GM12878 (cell line): ENCODE results near the gene CLASP2. TPM values are rescaled to one million over a fixed set of nuclear protein-coding genes. Genes with fewer than 3 reads are reported as not detected.

Experiments used
- ATAC-seq: fragments of 200-7000 bp; cut with Tn5 transposase; 3 replicates; pipeline ENCODE4 v1.9.1; 2020; ENCODE audit warnings: mild to moderate bottlenecking, moderate library complexity
- BruUV-seq: library from RNA; stranded (reverse); fragments of 400-500 nt; replicated peaks from 2 replicates; lab custom pipeline; 2021; lab: Mats Ljungman, UMichigan
- CTCF ChIA-PET: fragments of 300-600 bp; sonication (Branson Sonifier 250); formaldehyde crosslinking; extraction: SDS; loops from one replicate; lab custom pipeline; 2021; ENCODE audit warnings: inconsistent platforms; lab: Yijun Ruan, JAX
- POLR2A ChIA-PET: fragments of 350-600 bp; formaldehyde crosslinking; extraction: SDS; loops from one replicate; lab custom pipeline; 2021; ENCODE audit warnings: inconsistent platforms; lab: Charles Lee
- RAD21 ChIA-PET: fragments of 300-600 bp; sonication (Branson Sonifier 250); formaldehyde crosslinking; loops from one replicate; lab custom pipeline; 2023; ENCODE audit warnings: antibody characterized with exemption; ENCODE audit not compliant: unreplicated experiment; lab: Charles Lee
- SMC1A ChIA-PET: fragments of 300-600 bp; sonication (Branson Sonifier 250); formaldehyde crosslinking; loops from one replicate; lab custom pipeline; 2023; ENCODE audit not compliant: unreplicated experiment, uncharacterized antibody; lab: Charles Lee
- DNase-seq: peaks from one replicate; pipeline ENCODE4 v3.0.0-alpha.2; 2011; ENCODE audit warnings: low read depth, low spot score
- FAIRE-seq: peaks from 3 replicates; lab custom pipeline; 2011; peaks lifted over from hg19 to GRCh38; lab: Jason Lieb, UNC
- H2AFZ ChIP-seq: 2 replicates; pipeline ENCODE4 v1.6.0; 2011; ENCODE audit warnings: low read depth, low read length, control low read depth; ENCODE audit not compliant: control insufficient read depth
- H3K27ac ChIP-seq: 2 replicates; pipeline ENCODE4 v1.5.1; 2011; ENCODE audit warnings: control low read depth; ENCODE audit not compliant: control insufficient read depth, insufficient read depth
- H3K27me3 ChIP-seq, 2 experiments: replicated peaks in 1 of 2; 2 replicates each; pipeline versions ENCODE4 v1.6.0 to v1.6.1; 2011; ENCODE audit warnings: low read length in 1 of 2; ENCODE audit not compliant: control insufficient read depth in 2 of 2, insufficient read depth in 2 of 2
- H3K36me3 ChIP-seq, 2 experiments: 2 replicates each; pipeline ENCODE4 v1.5.1; 2011; ENCODE audit warnings: low read length in 1 of 2; ENCODE audit not compliant: control insufficient read depth in 2 of 2, insufficient read depth in 2 of 2
- H3K4me1 ChIP-seq: 2 replicates; pipeline ENCODE4 v1.6.1; 2011; ENCODE audit warnings: mild to moderate bottlenecking, low read length, moderate library complexity, mixed read lengths; ENCODE audit not compliant: control insufficient read depth, insufficient read depth
- H3K4me2 ChIP-seq: 2 replicates; pipeline ENCODE4 v1.6.0; 2011; ENCODE audit warnings: control low read depth; ENCODE audit not compliant: control insufficient read depth, insufficient read depth
- H3K4me3 ChIP-seq: fragments of 200-600 bp; sonication (generic); 2 replicates; pipeline ENCODE4 v1.5.1; 2016
- H3K79me2 ChIP-seq: 2 replicates; pipeline ENCODE4 v1.6.0; 2011; ENCODE audit warnings: low read length; ENCODE audit not compliant: control insufficient read depth, insufficient read depth
- H3K9ac ChIP-seq: 2 replicates; pipeline ENCODE4 v1.8.0; 2011; ENCODE audit warnings: low read length, control low read depth, mixed read lengths; ENCODE audit not compliant: control insufficient read depth, insufficient read depth
- H3K9me3 ChIP-seq: replicated peaks from 3 replicates; pipeline ENCODE4 v1.5.1; 2011; ENCODE audit warnings: mild to moderate bottlenecking, low read length; ENCODE audit not compliant: control insufficient read depth, insufficient read depth
- H4K20me1 ChIP-seq: 2 replicates; pipeline ENCODE4 v1.6.0; 2011; ENCODE audit not compliant: control insufficient read depth, insufficient read depth
- CBX3 ChIP-seq: fragments of 200-600 bp; sonication (generic); IDR thresholded peaks from 2 replicates; pipeline ENCODE4 v1.6.1; 2016; ENCODE audit warnings: low read depth, borderline replicate concordance
- CHD4 ChIP-seq: fragments of 200-600 bp; sonication (generic); IDR thresholded peaks from 2 replicates; pipeline ENCODE4 v1.6.1; 2016; ENCODE audit warnings: mild to moderate bottlenecking
- FOXM1 ChIP-seq: IDR thresholded peaks from 2 replicates; pipeline ENCODE4 v1.6.1; 2012; ENCODE audit warnings: low read depth, mild to moderate bottlenecking, inconsistent platforms, low read length, moderate library complexity
- HDAC2 ChIP-seq: fragments of 200-600 bp; sonication (generic); IDR thresholded peaks from 2 replicates; pipeline ENCODE4 v1.6.1; 2017
- KLF5 ChIP-seq: fragments of 450-650 bp; IDR thresholded peaks from 2 replicates; pipeline ENCODE4 v1.6.1; 2014; ENCODE audit warnings: mild to moderate bottlenecking; ENCODE audit not compliant: partially characterized antibody
- MEF2A ChIP-seq: IDR thresholded peaks from 2 replicates; pipeline ENCODE4 v1.6.1; 2011; ENCODE audit warnings: low read depth, mild to moderate bottlenecking, low read length, moderate library complexity; ENCODE audit not compliant: insufficient read depth
- PAX8 ChIP-seq: fragments of 450-650 bp; IDR thresholded peaks from 2 replicates; pipeline ENCODE4 v1.6.1; 2017; ENCODE audit warnings: mild to moderate bottlenecking, moderate library complexity
- POLR2AphosphoS2 ChIP-seq: IDR thresholded peaks from 2 replicates; pipeline ENCODE4 v1.6.1; 2011; ENCODE audit warnings: low read depth, mild to moderate bottlenecking, low read length, improper control_type of control experiment, moderate library complexity
- RAD21 ChIP-seq: IDR thresholded peaks from 2 replicates; pipeline ENCODE4 v1.6.1; 2011; ENCODE audit warnings: mild to moderate bottlenecking, low read depth, low read length, moderate library complexity; ENCODE audit not compliant: insufficient read depth
- ZBED1 ChIP-seq: IDR thresholded peaks from 2 replicates; pipeline ENCODE4 v1.6.1; 2016; ENCODE audit warnings: borderline replicate concordance
- WGBS: methylation state at CpG from one replicate; pipeline ENCODE4 v1.1.6; 2016; ENCODE audit warnings: low lambda C conversion rate; ENCODE audit not compliant: insufficient replicate concordance, insufficient coverage; ENCODE audit errors: missing lambda C conversion rate; 5-methylcytosine and 5-hydroxymethylcytosine counted together
- in situ Hi-C: fragments of 300-500 bp; cut with MboI; formaldehyde crosslinking; loops from 9 replicates; pipeline ENCODE4 v1.14.3; 2018; ENCODE audit warnings: mixed read lengths
- intact Hi-C: fragments of 100-400 bp; cut with micrococcal nuclease; formaldehyde crosslinking; loops from one replicate; pipeline ENCODE4 v1.14.2; 2022; ENCODE audit not compliant: unreplicated experiment
- polyA plus RNA-seq, 11 experiments: library from polyadenylated mRNA; depleted of rRNA in 4 of 11; unstranded in 6 of 11; stranded (reverse) in 5 of 11; fragments of >200 nt; fragmentation: Nextera tagmentation in 4 of 11; fragmentation: Illumina TruSeq in 1 of 11; extraction: Ambion mirVana in 4 of 11; extraction: Trizol in 1 of 11; gene quantifications; 1 replicate in 1 of 11; 2 replicates in 10 of 11; pipeline versions ENCODE4 v1.2.1 to v1.2.3, GENCODE V29; 2011 to 2016; ENCODE audit warnings: inconsistent platforms in 2 of 11, missing spikeins in 2 of 11, low read depth in 1 of 11
- total RNA-seq, 4 experiments: library from RNA; depleted of rRNA in 3 of 4; stranded (reverse); fragments of >200 nt in 3 of 4; fragmentation: Illumina TruSeq in 1 of 4; extraction: Trizol in 1 of 4; gene quantifications; 2 replicates each; pipeline versions ENCODE4 v1.2.1 to v1.2.3, GENCODE V29; 2013 to 2021
- TF ChIP-seq, protein P1 (sequence below): fragments of 450-650 bp; formaldehyde crosslinking; IDR thresholded peaks from 2 replicates; pipeline ENCODE4 v1.4.0; 2022; ENCODE audit warnings: mild to moderate bottlenecking, moderate library complexity
- TF ChIP-seq, protein P2 (sequence below): fragments of 450-650 bp; IDR thresholded peaks from 2 replicates; pipeline ENCODE4 v1.6.1; 2017; ENCODE audit warnings: mild to moderate bottlenecking, low read depth, inconsistent platforms; ENCODE audit not compliant: poor library complexity, severe bottlenecking
- TF ChIP-seq, protein P3 (sequence below): fragments of 450-650 bp; IDR thresholded peaks from 2 replicates; pipeline ENCODE4 v1.6.1; 2017; ENCODE audit warnings: low read depth, mild to moderate bottlenecking, moderate library complexity
- TF ChIP-seq, protein P4 (sequence below): IDR thresholded peaks from 2 replicates; pipeline ENCODE4 v1.6.1; 2012; ENCODE audit warnings: low read depth, low read length, improper control_type of control experiment

Gene CLASP2
- total and polyA plus RNA-seq, 10 of the 15 experiments (the other 5 are each of a cell fraction or from before 2014, with no cell fraction given) = 4.0 to 38.3 (median 26.8) TPM

DNA sequence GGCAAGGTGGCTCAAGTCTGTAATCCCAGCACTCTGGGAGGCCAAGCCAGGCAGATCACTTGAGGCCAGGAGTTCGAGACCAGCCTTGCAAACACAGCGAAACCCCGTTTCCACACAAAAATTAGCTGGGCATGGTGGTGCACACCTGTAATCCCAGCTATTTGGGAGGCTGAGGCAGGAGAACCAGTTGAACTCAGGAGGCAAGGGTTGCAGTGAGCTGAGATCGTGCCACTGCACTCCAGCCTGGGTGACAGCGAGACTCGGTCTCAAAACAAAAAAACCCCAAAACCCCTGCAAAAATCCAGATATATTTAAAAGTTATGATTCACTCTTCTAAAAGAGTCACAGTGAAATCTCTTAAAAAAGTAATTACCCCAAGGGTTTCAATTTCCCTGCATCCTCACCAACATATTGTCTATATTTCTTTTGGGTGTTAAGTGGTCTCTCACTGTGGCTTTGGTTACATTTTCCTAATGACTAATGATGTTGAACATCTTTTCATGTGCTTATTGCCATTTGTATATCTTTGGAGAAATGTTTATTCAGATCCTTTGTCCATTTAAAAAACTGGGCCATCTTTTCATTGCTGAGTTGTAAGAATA is 204.7 kb downstream of the CLASP2 start:
- WGBS = 87% methylated on average over 6 of the region's 6 CpGs
- no peak for ATAC-seq
- Histone ChIP-seq H3K9me3 (no peaks in the 10 kb centered on the region), H3K36me3 (no peaks in the 10 kb centered on the region; a peak in 1 of 4 replicates), H3K79me2 (no peaks in the 10 kb centered on the region), H3K4me2 (no peak overlapping the region), H3K4me3 (no peak overlapping the region), H4K20me1 (no peaks in the 10 kb centered on the region), H3K27me3 (no peaks in the 10 kb centered on the region), H3K9ac (no peak overlapping the region), H2AFZ (no peak overlapping the region), H3K4me1 (no peaks in the 10 kb centered on the region), H3K27ac (no peak overlapping the region)
- BruUV-seq = no TSS peak
- DNase-seq = no peak
- SMC1A ChIA-PET = interaction anchor here (1.2 kb wide), 1 partner anchor 32 kb away, joined by 3 read pairs; no protein-coding TSS in a partner anchor
- intact Hi-C loops = no loop called here
- FAIRE-seq = no peak
- in situ Hi-C loops = no loop called here
- POLR2A ChIA-PET = no interaction called here
- CTCF ChIA-PET = no interaction called here
- RAD21 ChIA-PET = no interaction called here
- TF ChIP-seq RAD21 (no peak), KLF5 (no peak), FOXM1 (no peak), CBX3 (no peak), PAX8 (no peak), POLR2AphosphoS2 (no peak), MEF2A (no peak), HDAC2 (no peak), ZBED1 (no peak), CHD4 (no peak)
- TF ChIP-seq, protein P1, sequence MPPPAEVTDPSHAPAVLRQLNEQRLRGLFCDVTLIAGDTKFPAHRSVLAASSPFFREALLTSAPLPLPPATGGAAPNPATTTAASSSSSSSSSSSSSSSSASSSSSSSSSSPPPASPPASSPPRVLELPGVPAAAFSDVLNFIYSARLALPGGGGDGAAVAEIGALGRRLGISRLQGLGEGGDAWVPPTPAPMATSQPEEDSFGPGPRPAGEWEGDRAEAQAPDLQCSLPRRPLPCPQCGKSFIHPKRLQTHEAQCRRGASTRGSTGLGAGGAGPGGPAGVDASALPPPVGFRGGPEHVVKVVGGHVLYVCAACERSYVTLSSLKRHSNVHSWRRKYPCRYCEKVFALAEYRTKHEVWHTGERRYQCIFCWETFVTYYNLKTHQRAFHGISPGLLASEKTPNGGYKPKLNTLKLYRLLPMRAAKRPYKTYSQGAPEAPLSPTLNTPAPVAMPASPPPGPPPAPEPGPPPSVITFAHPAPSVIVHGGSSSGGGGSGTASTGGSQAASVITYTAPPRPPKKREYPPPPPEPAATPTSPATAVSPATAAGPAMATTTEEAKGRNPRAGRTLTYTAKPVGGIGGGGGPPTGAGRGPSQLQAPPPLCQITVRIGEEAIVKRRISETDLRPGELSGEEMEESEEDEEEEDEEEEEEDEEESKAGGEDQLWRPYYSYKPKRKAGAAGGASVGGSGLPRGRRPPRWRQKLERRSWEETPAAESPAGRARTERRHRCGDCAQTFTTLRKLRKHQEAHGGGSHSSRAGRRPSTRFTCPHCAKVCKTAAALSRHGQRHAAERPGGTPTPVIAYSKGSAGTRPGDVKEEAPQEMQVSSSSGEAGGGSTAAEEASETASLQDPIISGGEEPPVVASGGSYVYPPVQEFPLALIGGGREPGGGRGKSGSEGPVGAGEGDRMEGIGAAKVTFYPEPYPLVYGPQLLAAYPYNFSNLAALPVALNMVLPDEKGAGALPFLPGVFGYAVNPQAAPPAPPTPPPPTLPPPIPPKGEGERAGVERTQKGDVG (CRISPR knock-in tag) = no peak
- TF ChIP-seq, protein P2, sequence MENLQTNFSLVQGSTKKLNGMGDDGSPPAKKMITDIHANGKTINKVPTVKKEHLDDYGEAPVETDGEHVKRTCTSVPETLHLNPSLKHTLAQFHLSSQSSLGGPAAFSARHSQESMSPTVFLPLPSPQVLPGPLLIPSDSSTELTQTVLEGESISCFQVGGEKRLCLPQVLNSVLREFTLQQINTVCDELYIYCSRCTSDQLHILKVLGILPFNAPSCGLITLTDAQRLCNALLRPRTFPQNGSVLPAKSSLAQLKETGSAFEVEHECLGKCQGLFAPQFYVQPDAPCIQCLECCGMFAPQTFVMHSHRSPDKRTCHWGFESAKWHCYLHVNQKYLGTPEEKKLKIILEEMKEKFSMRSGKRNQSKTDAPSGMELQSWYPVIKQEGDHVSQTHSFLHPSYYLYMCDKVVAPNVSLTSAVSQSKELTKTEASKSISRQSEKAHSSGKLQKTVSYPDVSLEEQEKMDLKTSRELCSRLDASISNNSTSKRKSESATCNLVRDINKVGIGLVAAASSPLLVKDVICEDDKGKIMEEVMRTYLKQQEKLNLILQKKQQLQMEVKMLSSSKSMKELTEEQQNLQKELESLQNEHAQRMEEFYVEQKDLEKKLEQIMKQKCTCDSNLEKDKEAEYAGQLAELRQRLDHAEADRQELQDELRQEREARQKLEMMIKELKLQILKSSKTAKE = no peak
- TF ChIP-seq, protein P3, sequence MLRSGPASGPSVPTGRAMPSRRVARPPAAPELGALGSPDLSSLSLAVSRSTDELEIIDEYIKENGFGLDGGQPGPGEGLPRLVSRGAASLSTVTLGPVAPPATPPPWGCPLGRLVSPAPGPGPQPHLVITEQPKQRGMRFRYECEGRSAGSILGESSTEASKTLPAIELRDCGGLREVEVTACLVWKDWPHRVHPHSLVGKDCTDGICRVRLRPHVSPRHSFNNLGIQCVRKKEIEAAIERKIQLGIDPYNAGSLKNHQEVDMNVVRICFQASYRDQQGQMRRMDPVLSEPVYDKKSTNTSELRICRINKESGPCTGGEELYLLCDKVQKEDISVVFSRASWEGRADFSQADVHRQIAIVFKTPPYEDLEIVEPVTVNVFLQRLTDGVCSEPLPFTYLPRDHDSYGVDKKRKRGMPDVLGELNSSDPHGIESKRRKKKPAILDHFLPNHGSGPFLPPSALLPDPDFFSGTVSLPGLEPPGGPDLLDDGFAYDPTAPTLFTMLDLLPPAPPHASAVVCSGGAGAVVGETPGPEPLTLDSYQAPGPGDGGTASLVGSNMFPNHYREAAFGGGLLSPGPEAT = no peak
- TF ChIP-seq, protein P4, sequence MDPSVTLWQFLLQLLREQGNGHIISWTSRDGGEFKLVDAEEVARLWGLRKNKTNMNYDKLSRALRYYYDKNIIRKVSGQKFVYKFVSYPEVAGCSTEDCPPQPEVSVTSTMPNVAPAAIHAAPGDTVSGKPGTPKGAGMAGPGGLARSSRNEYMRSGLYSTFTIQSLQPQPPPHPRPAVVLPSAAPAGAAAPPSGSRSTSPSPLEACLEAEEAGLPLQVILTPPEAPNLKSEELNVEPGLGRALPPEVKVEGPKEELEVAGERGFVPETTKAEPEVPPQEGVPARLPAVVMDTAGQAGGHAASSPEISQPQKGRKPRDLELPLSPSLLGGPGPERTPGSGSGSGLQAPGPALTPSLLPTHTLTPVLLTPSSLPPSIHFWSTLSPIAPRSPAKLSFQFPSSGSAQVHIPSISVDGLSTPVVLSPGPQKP = no peak
